Heart left ventricle (tissue), 16 donors: ENCODE measurements around the gene OLFML2B. TPM values are rescaled to one million over a fixed set of nuclear protein-coding genes. Genes with fewer than 3 reads are reported as not detected.

Source experiments
- ATAC-seq, 4 donors: fragments of 200-7000 bp; cut with Tn5 transposase; one replicate each; pipeline ENCODE4 v1.9.1; 2020 to 2022; ENCODE audit warnings: moderate library complexity in 4 of 4, mild to moderate bottlenecking in 3 of 4, moderate number of reproducible peaks in 1 of 4
- DNase-seq, 5 donors: peaks; one replicate each; pipeline ENCODE4 v3.0.0-alpha.2; 2020
- H3K27ac ChIP-seq, 12 donors: fragments of 200-600 bp; sonication (generic) in 4 of 12; one replicate each; pipeline versions ENCODE4 v1.5.0 to v1.8.0; 2016 to 2022; ENCODE audit warnings: mild to moderate bottlenecking in 2 of 12
- H3K27me3 ChIP-seq, 9 donors: fragments of 200-600 bp; sonication (generic) in 2 of 9; one replicate each; pipeline versions ENCODE4 v1.5.1 to v1.8.0; 2016 to 2022; ENCODE audit warnings: mild to moderate bottlenecking in 3 of 9
- H3K36me3 ChIP-seq, 9 donors: fragments of 200-600 bp; sonication (generic) in 2 of 9; one replicate each; pipeline versions ENCODE4 v1.5.0 to v1.8.0; 2018 to 2022; ENCODE audit warnings: mild to moderate bottlenecking in 2 of 9
- H3K4me1 ChIP-seq, 12 donors: fragments of 200-600 bp; sonication (generic) in 4 of 12; one replicate each; pipeline versions ENCODE4 v1.5.0 to v1.8.0; 2016 to 2022; ENCODE audit warnings: mild to moderate bottlenecking in 3 of 12
- H3K4me3 ChIP-seq, 12 donors: fragments of 200-600 bp; sonication (generic) in 4 of 12; one replicate each; pipeline versions ENCODE4 v1.5.0 to v1.8.0; 2017 to 2022; ENCODE audit warnings: mild to moderate bottlenecking in 9 of 12, moderate library complexity in 4 of 12
- H3K9me3 ChIP-seq, 12 donors: fragments of 200-600 bp; sonication (generic) in 4 of 12; one replicate each; pipeline versions ENCODE4 v1.5.0 to v1.8.0; 2016 to 2022; ENCODE audit warnings: mild to moderate bottlenecking in 1 of 12
- POLR2A ChIP-seq, 2 donors: fragments of 450-650 bp; IDR thresholded peaks; one replicate each; pipeline ENCODE4 v1.6.1; 2017; ENCODE audit warnings: antibody characterized with exemption in 2 of 2, mild to moderate bottlenecking in 2 of 2, moderate library complexity in 2 of 2
- WGBS, 4 donors: extraction: QIAGEN DNeasy Blood & Tissue Kit in 2 of 4; methylation state at CpG; one replicate each; pipeline versions ENCODE4 v1.1.5 to v1.1.7; 2013 to 2018; 5-methylcytosine and 5-hydroxymethylcytosine counted together
- intact Hi-C, 10 donors: fragments of 100-400 bp; cut with DNase I; formaldehyde crosslinking; loops; one replicate each; pipeline versions ENCODE4 v1.11.1 to v1.14.2; 2022
- polyA plus RNA-seq, 2 donors: library from polyadenylated mRNA; stranded (reverse); fragments of 200-250 nt; gene quantifications; one replicate each; pipeline ENCODE4 v1.2.3, GENCODE V29; 2013
- total RNA-seq, 9 donors: library from RNA; depleted of rRNA in 2 of 9; stranded (reverse); fragments of >200 nt in 2 of 9; fragmentation: NEBNext Ultra II Directional in 3 of 9; extraction: Animal tissue kit (Norgen Biotek cat#: 25700) in 3 of 9; gene quantifications; one replicate each; pipeline versions ENCODE4 v1.1.0 to v1.2.4, GENCODE V29; 2016 to 2023
- TF ChIP-seq, protein P1 (sequence below), 12 donors: fragments of 200-600 bp; sonication (generic) in 4 of 12; IDR thresholded peaks; one replicate each; pipeline versions ENCODE4 v1.5.0 to v1.8.0; 2018 to 2022; ENCODE audit warnings: antibody characterized with exemption in 12 of 12, mild to moderate bottlenecking in 5 of 12
- donor health status: ischemic (EF 13 %, LVEDD 7.1; RV severe dilation, severe dysfunction).
- donor health status: healthy with polysubstance abuse.
- donor health status: DM: no; HTN: yes; CAD: no.
- donor health status: DM: no; HTN: no; CAD: no.
- donor health status: ischemic (EF 25% LVEDD 6.9; RV normal size, moderate dysfunction).
- donor health status: ischemic (EF 25% LVEDD 5.7; RV mildly dilated, moderate dysfunction).
- donor health status: healthy.
- donor health status: DM: yes; HTN: yes; CAD: no.
- donor health status: ischemic (EF 35%, LVEDD 5.7; RV mildly dilated, moderate dysfunction).
- donor health status: nonischemic (EF 11% LVEDD 7.7; RV severe dilation, severe dysfunction).
- donor health status: DM: yes; HTN: yes; CAD: no.
- donor health status: PGD.
- donor health status: ischemic (EF 29% LVEDD 5.4; RV normal size, mild dysfunction).
- donor health status: nonischemic (EF 23%, LVEDD 6.1; RV moderate dilation, normal function).

OLFML2B gene
- total and polyA plus RNA-seq, 11 donors: 0.75 to 39.2 (median 2.8) TPM

DNA sequence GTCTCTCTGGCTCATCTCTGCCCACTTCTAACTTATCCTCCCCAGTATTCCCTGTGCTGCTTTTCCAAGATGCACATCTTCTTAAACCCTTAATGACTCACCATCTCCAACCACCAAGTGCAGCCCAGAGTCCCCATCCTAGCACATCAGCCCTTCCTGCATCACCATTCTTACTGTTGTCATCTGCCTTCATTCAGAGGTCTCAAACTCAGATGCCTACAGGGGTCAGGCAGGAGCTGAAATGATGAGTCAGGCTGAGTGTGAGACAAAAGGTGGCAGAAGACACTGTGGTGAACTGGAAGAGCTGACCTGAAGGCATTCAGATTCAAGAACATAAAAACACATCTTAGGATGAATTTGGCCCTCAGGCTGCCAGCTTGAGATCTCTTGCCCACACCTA is 34.6 kb downstream of the OLFML2B start:
- no peak for DNase-seq
- TF ChIP-seq, protein P1, sequence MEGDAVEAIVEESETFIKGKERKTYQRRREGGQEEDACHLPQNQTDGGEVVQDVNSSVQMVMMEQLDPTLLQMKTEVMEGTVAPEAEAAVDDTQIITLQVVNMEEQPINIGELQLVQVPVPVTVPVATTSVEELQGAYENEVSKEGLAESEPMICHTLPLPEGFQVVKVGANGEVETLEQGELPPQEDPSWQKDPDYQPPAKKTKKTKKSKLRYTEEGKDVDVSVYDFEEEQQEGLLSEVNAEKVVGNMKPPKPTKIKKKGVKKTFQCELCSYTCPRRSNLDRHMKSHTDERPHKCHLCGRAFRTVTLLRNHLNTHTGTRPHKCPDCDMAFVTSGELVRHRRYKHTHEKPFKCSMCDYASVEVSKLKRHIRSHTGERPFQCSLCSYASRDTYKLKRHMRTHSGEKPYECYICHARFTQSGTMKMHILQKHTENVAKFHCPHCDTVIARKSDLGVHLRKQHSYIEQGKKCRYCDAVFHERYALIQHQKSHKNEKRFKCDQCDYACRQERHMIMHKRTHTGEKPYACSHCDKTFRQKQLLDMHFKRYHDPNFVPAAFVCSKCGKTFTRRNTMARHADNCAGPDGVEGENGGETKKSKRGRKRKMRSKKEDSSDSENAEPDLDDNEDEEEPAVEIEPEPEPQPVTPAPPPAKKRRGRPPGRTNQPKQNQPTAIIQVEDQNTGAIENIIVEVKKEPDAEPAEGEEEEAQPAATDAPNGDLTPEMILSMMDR (IDR thresholded peaks at IDR 0.05): no peak
- no peak for TF ChIP-seq POLR2A (IDR thresholded peaks at IDR 0.05)
- Histone ChIP-seq H3K4me1 (peaks cover 0 to 18% (median 0%) of the 10 kb centered on the region in 12 donors), H3K27ac (peak overlapping the region in 2 of 12 donors; percentile 53 to 72), H3K36me3 (peaks cover 0 to 11% (median 0%) of the 10 kb centered on the region in 9 donors), H3K27me3 (no peaks in the 10 kb centered on the region), H3K9me3 (peaks cover 0 to 17% (median 8%) of the 10 kb centered on the region in 12 donors), H3K4me3 (no peak overlapping the region)
- ATAC-seq: no peak
- intact Hi-C loops: no loop called here

DNA sequence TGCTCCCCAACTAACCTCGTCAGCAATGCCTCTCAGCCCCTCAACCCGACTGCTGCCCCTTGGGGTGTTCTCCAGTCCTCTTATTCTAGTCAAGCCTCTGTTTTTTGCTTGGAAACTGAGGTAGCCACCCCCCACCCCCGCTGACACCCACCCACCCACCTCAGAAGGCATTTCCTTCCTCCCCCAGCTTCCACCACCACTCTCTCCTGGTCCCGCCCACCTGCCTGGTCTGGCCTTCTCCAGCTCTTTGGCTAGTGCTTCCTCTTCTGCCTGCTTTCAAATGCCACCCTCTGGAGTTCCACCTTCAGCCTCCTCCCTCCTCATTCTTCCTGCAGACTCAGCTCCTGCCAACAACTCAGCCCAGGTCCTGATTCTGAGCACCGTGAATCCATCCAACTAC is 35.3 kb downstream of the OLFML2B start:
- peak overlapping the region in 1 of 12 donors; percentile 72 for H3K27ac ChIP-seq
- no peak for ATAC-seq
- no peak for DNase-seq
- H3K4me1 ChIP-seq: peaks cover 0 to 18% (median 0%) of the 10 kb centered on the region in 12 donors
- intact Hi-C loops: no loop called here
- peaks cover 0 to 17% (median 8%) of the 10 kb centered on the region in 12 donors for H3K9me3 ChIP-seq
- TF ChIP-seq POLR2A (IDR thresholded peaks at IDR 0.05): no peak
- TF ChIP-seq, protein P1 (IDR thresholded peaks at IDR 0.05): no peak
- WGBS, 4 donors: 75 to 81% (median 77%) methylated on average over 5 of the region's 5 CpGs
- H3K27me3 ChIP-seq: no peaks in the 10 kb centered on the region
- peaks cover 0 to 18% (median 0%) of the 10 kb centered on the region in 9 donors for H3K36me3 ChIP-seq
- no peak overlapping the region for H3K4me3 ChIP-seq

DNA sequence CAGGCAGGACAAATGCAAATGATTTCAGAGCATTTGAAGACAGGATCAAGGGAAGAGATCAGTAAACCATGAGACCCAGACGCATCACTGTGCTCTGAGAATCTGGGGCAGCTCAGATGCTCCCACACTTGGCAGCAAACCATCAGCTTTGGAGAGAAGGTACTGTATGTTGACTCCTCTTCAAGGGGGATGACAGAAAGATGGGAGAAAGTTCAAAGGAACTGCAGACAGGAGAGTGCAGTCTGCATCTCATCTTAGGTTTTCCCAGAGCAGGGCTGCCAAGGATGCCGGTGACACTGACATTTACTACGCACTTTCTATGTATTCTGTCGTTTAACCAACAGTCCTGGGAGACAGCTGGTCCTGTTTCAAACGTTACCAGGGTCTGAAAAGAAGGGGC is 35.8 kb downstream of the OLFML2B start:
- Histone ChIP-seq H3K27me3 (no peaks in the 10 kb centered on the region), H3K9me3 (peaks cover 0 to 17% (median 8%) of the 10 kb centered on the region in 12 donors), H3K27ac (peak overlapping the region in 1 of 12 donors; percentile 72), H3K36me3 (peaks cover 0 to 20% (median 0%) of the 10 kb centered on the region in 9 donors), H3K4me1 (peaks cover 0 to 18% (median 0%) of the 10 kb centered on the region in 12 donors), H3K4me3 (no peak overlapping the region)
- WGBS, 4 donors: 74 to 83% (median 77%) methylated on average over 5 of the region's 5 CpGs
- TF ChIP-seq, protein P1 (IDR thresholded peaks at IDR 0.05): no peak
- no peak for TF ChIP-seq POLR2A (IDR thresholded peaks at IDR 0.05)
- ATAC-seq (no peak), DNase-seq (no peak)
- intact Hi-C loops: no loop called here

DNA sequence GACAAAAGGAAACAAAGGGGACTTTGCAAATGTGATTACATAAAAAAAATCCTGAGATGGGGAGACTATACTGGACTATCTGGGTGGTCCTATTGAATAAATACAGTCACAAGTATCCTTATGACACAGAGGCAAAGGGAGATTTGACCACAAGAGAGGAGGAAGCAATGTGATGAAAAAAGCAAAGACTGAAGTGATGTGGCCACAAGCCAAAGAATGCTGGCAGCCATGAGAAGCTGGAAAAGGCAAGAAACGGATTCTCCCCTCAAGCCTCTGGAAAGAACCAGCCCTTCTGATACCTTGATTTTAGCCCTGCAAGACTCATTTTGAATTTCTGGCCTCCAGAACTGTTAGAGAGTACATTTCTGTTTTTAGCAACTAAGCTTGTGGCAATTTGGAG is 36.4 kb downstream of the OLFML2B start:
- H3K27ac ChIP-seq: peak overlapping the region in 1 of 12 donors; percentile 65
- H3K9me3 ChIP-seq: peaks cover 0 to 17% (median 8%) of the 10 kb centered on the region in 12 donors
- peaks cover 0 to 17% (median 0%) of the 10 kb centered on the region in 9 donors for H3K36me3 ChIP-seq
- intact Hi-C loops: no loop called here
- H3K27me3 ChIP-seq: no peaks in the 10 kb centered on the region
- 60 to 77% (median 67%) methylated on average over 1 of the region's 1 CpG for WGBS, 4 donors
- no peak for ATAC-seq
- TF ChIP-seq, protein P1 (IDR thresholded peaks at IDR 0.05): no peak
- no peak for TF ChIP-seq POLR2A (IDR thresholded peaks at IDR 0.05)
- peaks cover 0 to 18% (median 0%) of the 10 kb centered on the region in 12 donors for H3K4me1 ChIP-seq
- no peak overlapping the region for H3K4me3 ChIP-seq
- no peak for DNase-seq
